DMS 273 (cell line): ENCODE measurements around the gene PTGDR2.
"Not testable (repeated sequence)": the region's sequence is repeated elsewhere in the genome, so short reads cannot be mapped to it uniquely, and the experiment has no call there.

Experiments
- DNase-seq: peaks from one replicate; lab custom pipeline; 2025; ENCODE audit not compliant: unreplicated experiment; lab: John Stamatoyannopoulos, UW

The PTGDR2 gene

GRCh38 chr11:60842668-60843600 lies 12.8 kb downstream of the PTGDR2 start:
- no peak for DNase-seq

- DNase-seq: peak; percentile 97
Measured at GRCh38 chr11:60841797-60842667, 13.7 kb downstream of the PTGDR2 start, which contains the start of gene CCDC86. TSS of gene CCDC86 (plus strand) at chr11:60842113. CDS start at chr11:60842125, 12 bp downstream.

- no peak for DNase-seq
Measured at GRCh38 chr11:60840470-60841430, 15.0 kb downstream of the PTGDR2 start.

- DNase-seq: peak; percentile 59
Measured at GRCh38 chr11:60838132-60838531, 17.6 kb downstream of the PTGDR2 start.

GRCh38 chr11:60836866-60837515 lies 18.8 kb downstream of the PTGDR2 start:
- DNase-seq: no peak

GRCh38 chr11:60835534-60835846 lies 20.3 kb downstream of the PTGDR2 start:
- DNase-seq: peak; percentile 36

GRCh38 chr11:60834742-60835533 lies 20.8 kb downstream of the PTGDR2 start:
- no peak for DNase-seq

GRCh38 chr11:60831501-60832079 lies 24.2 kb downstream of the PTGDR2 start:
- DNase-seq: peak; percentile 29

GRCh38 chr11:60831143-60831500 lies 24.6 kb downstream of the PTGDR2 start:
- peak; percentile 89 for DNase-seq

GRCh38 chr11:60830478-60831142 lies 25.1 kb downstream of the PTGDR2 start:
- no peak for DNase-seq

GRCh38 chr11:60825790-60826189 lies 30.0 kb downstream of the PTGDR2 start:
- no peak for DNase-seq

GRCh38 chr11:60825118-60825517 lies 30.6 kb downstream of the PTGDR2 start:
- no peak for DNase-seq

- not testable (repeated sequence) for DNase-seq
Measured at GRCh38 chr11:60823745-60824306, 31.9 kb downstream of the PTGDR2 start.

- DNase-seq: peak; percentile 62
Measured at GRCh38 chr11:60821827-60822599, 33.7 kb downstream of the PTGDR2 start.

- no peak for DNase-seq
Measured at GRCh38 chr11:60818057-60818456, 37.7 kb downstream of the PTGDR2 start.

- DNase-seq: no peak
Measured at GRCh38 chr11:60816590-60817157, 39.1 kb downstream of the PTGDR2 start.

- no peak for DNase-seq
Measured at GRCh38 chr11:60814112-60814511, 41.6 kb downstream of the PTGDR2 start.
